Neuron (in vitro differentiated cells): ENCODE data around the gene FARP1.

Experiments
- H2AFZ ChIP-seq: one replicate; pipeline ENCODE4 v1.6.1; 2013; ENCODE audit warnings: low read depth, mild to moderate bottlenecking, inconsistent platforms, low read length, moderate library complexity
- H3K27me3 ChIP-seq: one replicate; pipeline ENCODE4 v1.6.1; 2013; ENCODE audit warnings: low read length; ENCODE audit not compliant: insufficient read depth
- H3K36me3 ChIP-seq: one replicate; pipeline ENCODE4 v1.6.1; 2013; ENCODE audit warnings: low read length; ENCODE audit not compliant: insufficient read depth
- H3K4me1 ChIP-seq: one replicate; pipeline ENCODE4 v1.6.1; 2013; ENCODE audit warnings: low read length; ENCODE audit not compliant: insufficient read depth
- H3K4me3 ChIP-seq: 2 replicates; pipeline ENCODE4 v1.5.1; 2013; ENCODE audit warnings: mild to moderate bottlenecking, low read length, moderate library complexity
- H3K9me3 ChIP-seq: one replicate; pipeline ENCODE4 v1.6.1; 2013; ENCODE audit warnings: low read length

The FARP1 gene

DNA sequence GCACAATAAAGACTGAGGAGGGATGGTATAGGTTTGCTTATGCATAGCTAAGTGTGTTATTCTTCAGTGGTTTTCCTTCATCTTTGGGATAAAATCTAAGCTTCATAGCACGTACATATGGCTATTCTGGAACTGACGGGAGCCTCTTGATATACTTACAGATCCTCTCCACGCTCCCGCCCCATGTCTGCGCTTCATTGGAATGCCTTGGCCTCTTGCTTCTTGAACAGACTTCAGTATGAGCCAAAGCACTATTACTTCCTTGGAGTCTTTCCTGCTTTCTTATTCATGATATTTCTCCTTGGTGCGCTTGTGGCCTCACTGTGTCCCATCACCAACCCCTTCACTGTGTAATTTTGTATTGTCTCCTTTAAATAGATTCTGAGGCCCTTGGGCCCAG lies 145.3 kb downstream of the FARP1 start:
- H3K36me3 ChIP-seq: no peaks in the 10 kb centered on the region
- H3K4me1 ChIP-seq: peaks cover 19% of the 10 kb centered on the region
- no peaks in the 10 kb centered on the region for H3K27me3 ChIP-seq
- no peaks in the 10 kb centered on the region for H3K9me3 ChIP-seq
- H3K4me3 ChIP-seq: no peak overlapping the region
- H2AFZ ChIP-seq: no peak overlapping the region

DNA sequence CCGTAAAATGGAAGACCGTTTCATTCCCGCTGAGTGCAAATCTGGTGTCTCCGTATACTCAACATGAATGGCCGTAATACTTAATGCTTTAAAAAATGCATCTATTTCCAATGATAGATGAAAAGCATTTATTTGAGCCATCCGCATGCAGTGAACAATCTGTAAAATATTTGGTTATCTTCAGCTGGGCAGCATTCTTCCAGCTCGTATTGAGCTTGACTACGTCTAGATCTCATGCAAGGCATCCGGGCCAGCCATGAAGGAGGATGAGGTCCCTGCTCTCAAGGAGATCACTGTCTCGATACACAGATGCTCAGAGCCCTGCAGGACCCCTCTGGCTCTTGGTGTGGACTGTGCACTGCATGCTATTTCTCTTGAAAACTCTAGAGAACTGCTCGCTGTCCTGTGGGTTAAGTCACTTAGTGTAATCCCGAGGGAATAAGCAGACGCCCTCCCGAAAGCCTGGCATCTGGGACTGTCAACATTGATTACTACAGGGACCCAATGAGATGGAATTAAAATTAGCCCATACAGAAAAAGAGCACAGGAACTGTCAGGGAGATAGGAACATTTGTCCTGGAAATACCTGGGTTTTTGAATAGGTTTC lies 146.5 kb downstream of the FARP1 start:
- H3K4me1 ChIP-seq: peaks cover 16% of the 10 kb centered on the region
- no peak overlapping the region for H3K4me3 ChIP-seq
- no peaks in the 10 kb centered on the region for H3K27me3 ChIP-seq
- no peak overlapping the region for H2AFZ ChIP-seq
- no peaks in the 10 kb centered on the region for H3K36me3 ChIP-seq
- H3K9me3 ChIP-seq: no peaks in the 10 kb centered on the region

DNA sequence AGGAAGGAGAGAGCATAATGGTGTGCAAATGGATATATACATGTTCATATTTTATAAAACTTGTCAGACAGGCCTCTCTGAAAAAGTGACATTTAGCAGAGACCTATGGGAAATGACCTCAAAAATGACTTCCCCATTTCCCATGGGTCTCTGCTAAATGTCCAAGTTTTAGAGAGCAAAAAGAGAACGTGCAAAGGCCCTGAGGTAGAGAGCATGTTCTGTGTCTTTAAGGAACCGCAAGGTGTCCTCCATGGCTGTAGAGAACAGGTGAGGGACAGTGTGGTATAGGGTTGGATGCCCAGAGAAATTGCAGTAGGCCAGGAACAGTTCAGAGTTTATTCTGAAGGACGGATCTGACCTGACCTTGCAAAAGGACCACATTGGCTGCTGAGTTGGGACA lies 147.4 kb downstream of the FARP1 start:
- Histone ChIP-seq H3K4me3 (no peak overlapping the region), H3K9me3 (no peaks in the 10 kb centered on the region), H3K4me1 (peaks cover 10% of the 10 kb centered on the region), H2AFZ (no peak overlapping the region), H3K27me3 (no peaks in the 10 kb centered on the region), H3K36me3 (no peaks in the 10 kb centered on the region)

DNA sequence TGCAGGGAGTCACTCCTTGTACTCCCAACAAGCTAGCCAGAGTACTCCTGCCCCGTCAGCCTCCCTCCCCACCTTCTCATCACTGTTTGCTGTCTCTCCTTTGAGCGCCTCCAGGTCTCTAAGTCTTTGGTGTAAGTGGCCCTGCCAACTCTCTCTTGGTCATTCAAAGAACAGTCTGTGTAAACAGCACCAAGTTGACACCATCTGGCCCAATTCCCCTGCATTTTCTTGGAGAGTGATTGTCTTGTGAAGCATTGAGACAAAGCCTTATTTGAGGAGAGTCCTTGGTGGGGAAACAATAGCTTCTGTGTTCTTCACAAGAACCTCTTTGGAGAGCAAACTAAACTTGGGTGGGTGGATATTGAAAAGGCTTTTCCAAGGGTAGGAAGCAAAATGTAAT lies 148.8 kb downstream of the FARP1 start:
- H2AFZ ChIP-seq: no peak overlapping the region

DNA sequence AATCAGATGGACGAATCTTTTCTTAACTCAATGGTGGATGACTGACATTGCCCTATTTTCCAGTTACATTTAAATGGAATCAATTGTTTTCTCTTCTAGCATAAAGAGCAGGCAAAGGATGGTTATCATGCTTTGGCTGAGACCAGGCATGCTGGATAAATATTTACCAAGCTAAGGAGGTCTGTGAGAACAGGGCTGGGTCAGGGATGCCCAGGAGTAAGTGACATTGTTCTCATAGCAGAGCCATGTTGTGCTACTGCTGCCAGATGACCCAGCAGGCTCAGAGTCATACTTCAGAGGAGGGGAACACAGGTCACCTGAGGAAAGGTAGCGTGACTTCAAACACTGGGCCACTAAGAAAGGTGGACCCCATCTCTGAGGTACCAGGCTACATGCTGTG lies 150.2 kb downstream of the FARP1 start:
- Histone ChIP-seq H2AFZ (no peak overlapping the region), H3K36me3 (no peaks in the 10 kb centered on the region), H3K9me3 (no peaks in the 10 kb centered on the region), H3K27me3 (no peaks in the 10 kb centered on the region), H3K4me3 (no peak overlapping the region), H3K4me1 (peaks cover 12% of the 10 kb centered on the region)

More for the DNA sequence above, 148.8 kb downstream of the FARP1 start:
- Histone ChIP-seq H3K27me3 (no peaks in the 10 kb centered on the region), H3K4me1 (peaks cover 4% of the 10 kb centered on the region), H3K36me3 (no peaks in the 10 kb centered on the region), H3K9me3 (no peaks in the 10 kb centered on the region), H3K4me3 (no peak overlapping the region)

DNA sequence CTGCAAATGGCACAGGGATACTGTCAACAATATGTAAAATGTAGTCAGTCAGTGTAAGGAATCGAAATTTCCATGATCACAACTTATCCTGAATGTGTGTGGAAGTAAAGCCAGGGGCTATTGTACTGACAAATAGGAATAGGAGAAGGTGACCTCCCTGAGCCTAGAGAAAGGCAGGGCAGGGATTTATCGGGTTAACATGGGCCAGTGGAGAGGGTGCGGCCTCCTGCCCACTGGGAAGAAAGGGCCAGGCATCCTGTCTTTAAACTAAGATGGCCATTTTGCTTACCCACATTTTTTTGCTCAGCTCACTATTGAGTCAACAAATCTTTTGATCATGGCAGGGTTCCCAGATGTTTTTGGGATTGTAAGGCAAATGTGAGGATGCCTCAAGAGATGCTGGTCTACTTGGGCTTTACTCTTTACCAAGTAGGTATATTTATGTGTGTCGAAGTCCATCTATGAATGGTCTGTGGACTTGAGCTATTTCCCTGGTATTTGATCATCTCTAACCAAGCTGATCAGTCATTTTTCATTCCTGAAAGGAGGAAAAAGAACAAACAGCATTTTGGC lies 150.8 kb downstream of the FARP1 start:
- peaks cover 13% of the 10 kb centered on the region for H3K4me1 ChIP-seq
- H3K9me3 ChIP-seq: no peaks in the 10 kb centered on the region
- H3K4me3 ChIP-seq: no peak overlapping the region
- H3K36me3 ChIP-seq: no peaks in the 10 kb centered on the region
- H3K27me3 ChIP-seq: no peaks in the 10 kb centered on the region
- no peak overlapping the region for H2AFZ ChIP-seq

DNA sequence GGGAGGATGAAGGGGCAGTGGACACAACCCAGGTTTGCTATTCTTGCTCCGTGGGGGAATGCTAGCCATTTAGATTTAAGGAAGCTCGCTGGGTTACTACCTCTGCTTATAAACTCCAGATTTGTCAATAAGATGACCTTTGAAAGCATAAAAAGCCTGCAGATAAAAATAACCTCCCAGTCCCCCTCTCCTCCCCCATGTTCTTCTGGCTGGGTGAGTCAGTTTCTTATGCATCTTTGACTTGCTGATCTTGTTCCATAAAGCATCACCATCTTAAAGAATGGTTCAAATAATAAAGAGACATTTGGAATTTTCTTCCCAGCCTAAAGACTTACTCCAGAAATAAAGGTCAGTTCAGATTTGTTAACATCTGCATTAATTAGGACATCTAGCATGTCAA lies 152.5 kb downstream of the FARP1 start:
- Histone ChIP-seq H3K27me3 (no peaks in the 10 kb centered on the region), H3K9me3 (no peaks in the 10 kb centered on the region), H2AFZ (no peak overlapping the region), H3K4me1 (peaks cover 20% of the 10 kb centered on the region), H3K36me3 (no peaks in the 10 kb centered on the region), H3K4me3 (no peak overlapping the region)

DNA sequence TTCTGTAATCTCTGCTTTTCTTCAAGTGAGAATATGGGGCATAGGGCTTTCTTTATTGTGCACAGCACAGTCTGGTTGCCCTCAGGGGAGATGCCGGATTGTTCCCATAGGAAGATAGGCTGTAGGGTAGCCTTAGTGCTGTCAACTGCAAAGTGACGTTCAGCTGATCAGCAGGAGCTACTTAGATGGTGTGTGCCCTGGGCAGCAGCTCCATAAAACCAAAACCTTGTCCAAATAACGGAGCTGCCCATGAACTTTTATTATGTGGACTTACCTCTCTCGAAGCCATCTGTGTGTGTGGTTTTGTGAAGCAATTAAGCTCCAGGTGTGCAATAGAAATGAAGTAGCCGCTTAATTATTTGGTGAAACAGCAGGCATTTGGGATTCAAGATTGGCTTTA lies 154.2 kb downstream of the FARP1 start:
- peaks cover 20% of the 10 kb centered on the region for H3K4me1 ChIP-seq
- H3K27me3 ChIP-seq: no peaks in the 10 kb centered on the region
- H3K4me3 ChIP-seq: no peak overlapping the region
- no peak overlapping the region for H2AFZ ChIP-seq
- H3K36me3 ChIP-seq: no peaks in the 10 kb centered on the region
- no peaks in the 10 kb centered on the region for H3K9me3 ChIP-seq

DNA sequence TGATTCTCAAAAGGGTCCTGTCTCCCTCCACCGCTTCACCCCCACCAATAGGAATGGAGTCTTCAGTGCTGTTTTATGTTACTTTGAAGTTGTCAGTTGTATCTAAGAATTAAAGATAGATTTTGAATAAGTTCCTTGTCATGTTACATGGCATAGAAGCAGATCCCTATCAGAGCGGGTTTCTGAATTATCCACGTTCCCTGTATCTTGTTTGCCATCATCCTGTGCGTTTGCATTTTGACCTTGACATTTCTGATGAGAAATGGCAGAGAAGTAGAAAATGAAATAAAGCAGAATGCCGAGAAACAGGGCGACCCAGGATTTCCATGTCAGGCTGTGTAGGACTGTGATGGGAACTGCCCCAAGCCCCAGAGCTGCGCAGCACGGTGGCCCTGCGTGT lies 154.9 kb downstream of the FARP1 start:
- Histone ChIP-seq H3K9me3 (peaks cover 2% of the 10 kb centered on the region), H3K4me1 (peaks cover 20% of the 10 kb centered on the region)

DNA sequence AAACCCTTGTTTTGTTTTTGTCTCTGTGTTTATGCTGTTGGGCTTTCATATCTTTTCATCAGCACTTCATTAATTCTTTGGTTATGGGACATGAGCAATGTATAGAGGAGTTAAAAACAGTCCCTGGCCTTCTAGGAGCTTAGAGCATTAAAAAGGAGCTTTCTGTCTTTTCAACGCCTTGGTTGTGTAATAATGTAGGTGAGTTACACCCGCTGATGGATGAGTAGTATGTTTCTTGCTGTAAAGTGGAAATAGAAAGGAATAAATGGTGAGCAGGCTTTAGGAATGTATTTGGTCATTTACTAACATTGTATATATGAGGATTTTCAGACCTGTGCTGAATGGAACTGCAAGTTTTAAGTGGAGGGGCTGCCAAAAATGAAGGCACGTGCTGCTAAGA lies 155.7 kb downstream of the FARP1 start:
- H3K4me3 ChIP-seq: no peak overlapping the region
- H2AFZ ChIP-seq: no peak overlapping the region
- H3K4me1 ChIP-seq: peaks cover 20% of the 10 kb centered on the region
- no peaks in the 10 kb centered on the region for H3K36me3 ChIP-seq
- peaks cover 2% of the 10 kb centered on the region for H3K9me3 ChIP-seq
- H3K27me3 ChIP-seq: no peaks in the 10 kb centered on the region

More for the DNA sequence above, 154.9 kb downstream of the FARP1 start:
- Histone ChIP-seq H3K4me3 (no peak overlapping the region), H3K36me3 (no peaks in the 10 kb centered on the region), H3K27me3 (no peaks in the 10 kb centered on the region), H2AFZ (no peak overlapping the region)

DNA sequence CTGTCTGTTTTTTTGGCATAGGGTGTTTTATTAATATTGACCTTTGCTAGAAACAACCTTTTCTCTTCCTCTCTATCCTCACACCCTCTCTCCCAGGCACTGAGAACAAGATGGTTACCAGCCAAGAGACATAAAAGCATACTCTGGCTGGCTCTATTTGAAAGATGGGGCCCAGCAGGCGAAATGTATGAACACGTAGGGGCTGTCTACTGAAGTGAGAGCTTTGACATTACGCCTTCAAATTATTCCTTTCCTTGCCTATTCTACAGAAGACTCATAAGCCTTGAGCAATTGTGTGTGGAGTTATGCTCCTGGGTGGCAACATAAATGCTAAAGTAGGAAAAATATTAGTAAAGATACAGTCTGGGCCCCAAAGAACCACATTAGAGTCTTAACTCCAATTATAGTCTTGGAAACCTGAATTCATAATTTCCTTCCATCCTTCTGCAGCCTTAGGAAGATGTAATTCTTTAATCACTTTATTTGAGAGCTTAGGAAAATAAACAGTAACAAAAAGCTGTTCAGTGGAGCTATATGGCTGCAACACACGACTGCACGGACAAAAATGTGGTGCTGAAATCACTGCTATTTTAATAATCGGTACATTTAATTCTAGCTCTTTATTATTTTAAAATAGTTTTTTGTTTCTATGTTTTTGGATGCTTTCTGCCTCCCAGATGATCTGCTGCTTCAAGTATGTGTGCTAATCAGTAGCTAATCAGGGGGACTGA lies 156.5 kb downstream of the FARP1 start:
- no peaks in the 10 kb centered on the region for H3K27me3 ChIP-seq
- H3K9me3 ChIP-seq: peaks cover 2% of the 10 kb centered on the region
- no peak overlapping the region for H3K4me3 ChIP-seq
- no peaks in the 10 kb centered on the region for H3K36me3 ChIP-seq
- no peak overlapping the region for H2AFZ ChIP-seq
- H3K4me1 ChIP-seq: peaks cover 20% of the 10 kb centered on the region

DNA sequence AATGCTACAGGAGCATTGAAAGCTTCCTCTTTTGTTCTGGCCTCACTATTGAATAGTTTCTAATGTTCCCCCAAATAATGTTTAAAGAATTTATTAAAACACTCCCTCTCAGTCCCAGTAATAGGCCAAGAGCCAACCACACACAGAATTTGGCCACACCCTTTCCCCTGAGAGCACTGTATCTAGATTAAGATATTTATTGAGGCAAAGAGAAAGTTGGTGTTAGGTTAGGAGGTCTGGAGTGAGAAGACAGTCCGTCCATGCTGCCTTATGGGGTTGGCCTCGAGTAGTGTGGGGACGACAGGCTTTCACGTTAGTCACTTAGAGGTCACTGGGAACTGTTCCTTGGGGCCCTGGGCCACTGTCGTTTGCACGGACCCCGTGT lies 157.1 kb downstream of the FARP1 start:
- no peak overlapping the region for H2AFZ ChIP-seq
- peaks cover 2% of the 10 kb centered on the region for H3K9me3 ChIP-seq
- no peaks in the 10 kb centered on the region for H3K27me3 ChIP-seq
- H3K36me3 ChIP-seq: no peaks in the 10 kb centered on the region
- no peak overlapping the region for H3K4me3 ChIP-seq
- peaks cover 20% of the 10 kb centered on the region for H3K4me1 ChIP-seq

DNA sequence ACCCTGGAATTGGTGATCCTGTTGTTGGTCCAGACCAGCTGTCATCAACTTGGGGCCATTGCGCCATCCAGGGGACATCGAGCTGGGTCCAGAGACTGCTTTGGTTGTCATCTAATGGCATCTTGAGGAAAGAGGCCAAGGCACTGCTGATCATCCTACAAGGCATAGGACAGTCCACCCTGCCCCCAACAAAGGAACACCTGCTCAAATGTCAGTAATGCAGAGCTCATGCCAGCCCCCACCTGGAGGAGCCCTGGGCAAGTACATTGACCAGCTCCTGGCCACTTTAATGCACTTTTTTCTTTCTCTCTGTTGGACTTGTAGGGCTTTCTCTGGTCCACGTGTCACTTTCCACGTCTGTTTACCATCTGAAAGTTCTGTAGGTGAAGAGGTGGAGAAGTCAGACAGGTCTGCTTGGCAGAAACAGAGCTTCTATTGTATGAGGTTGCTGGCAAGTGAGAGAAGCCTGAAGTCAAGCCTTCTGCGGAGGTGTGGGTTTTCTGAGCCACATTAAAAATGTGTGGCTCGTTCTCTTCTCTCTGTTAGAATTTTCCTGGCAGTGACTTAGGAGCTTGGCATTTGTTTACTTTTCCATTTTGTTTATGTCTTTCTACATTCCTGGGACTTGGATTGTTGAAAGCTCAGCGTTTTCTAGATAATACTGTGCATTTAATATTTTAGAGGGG lies 158.2 kb downstream of the FARP1 start:
- peaks cover 2% of the 10 kb centered on the region for H3K9me3 ChIP-seq
- no peak overlapping the region for H2AFZ ChIP-seq
- peaks cover 16% of the 10 kb centered on the region for H3K4me1 ChIP-seq
- no peak overlapping the region for H3K4me3 ChIP-seq
- no peaks in the 10 kb centered on the region for H3K36me3 ChIP-seq
- H3K27me3 ChIP-seq: no peaks in the 10 kb centered on the region
